OCI-LY3 (cell line): ENCODE measurements around the gene DNAH14.
"Not testable (repeated sequence)": the region's sequence is repeated elsewhere in the genome, so short reads cannot be mapped to it uniquely, and the experiment has no call there.

Source experiments
- EZH2phosphoT487 ChIP-seq: fragments of 200-600 bp; shearing (Covaris generic); IDR thresholded peaks from 2 replicates; pipeline ENCODE4 v1.6.1; 2018; ENCODE audit warnings: antibody characterized with exemption, mixed run types, low read depth
- TF ChIP-seq, protein P1 (sequence below): fragments of 200-600, 300-600 bp; sonication (generic); IDR thresholded peaks from 2 replicates; pipeline ENCODE4 v1.5.1; 2014; ENCODE audit warnings: antibody characterized with exemption, low read length, low read depth

DNA sequence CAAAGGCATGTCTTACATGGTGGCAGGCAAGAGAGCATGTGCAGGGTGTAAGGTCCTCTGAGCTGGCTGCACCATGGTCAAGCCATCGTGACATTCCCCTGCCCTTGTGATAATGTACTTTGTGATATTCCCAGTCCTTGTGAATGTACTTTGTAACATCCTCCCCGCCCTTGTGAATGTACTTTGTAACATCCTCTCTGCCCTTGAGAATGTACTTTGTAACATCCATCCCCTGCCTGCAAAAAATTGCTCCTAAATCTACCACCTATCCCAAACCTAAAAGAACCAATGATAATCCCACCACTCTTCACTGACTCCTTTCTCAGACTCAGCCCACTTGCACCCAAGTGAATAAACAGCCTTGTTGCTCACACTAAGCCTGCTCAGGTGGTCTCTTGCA lies 44.1 kb upstream of the DNAH14 start:
- TF ChIP-seq, protein P1, sequence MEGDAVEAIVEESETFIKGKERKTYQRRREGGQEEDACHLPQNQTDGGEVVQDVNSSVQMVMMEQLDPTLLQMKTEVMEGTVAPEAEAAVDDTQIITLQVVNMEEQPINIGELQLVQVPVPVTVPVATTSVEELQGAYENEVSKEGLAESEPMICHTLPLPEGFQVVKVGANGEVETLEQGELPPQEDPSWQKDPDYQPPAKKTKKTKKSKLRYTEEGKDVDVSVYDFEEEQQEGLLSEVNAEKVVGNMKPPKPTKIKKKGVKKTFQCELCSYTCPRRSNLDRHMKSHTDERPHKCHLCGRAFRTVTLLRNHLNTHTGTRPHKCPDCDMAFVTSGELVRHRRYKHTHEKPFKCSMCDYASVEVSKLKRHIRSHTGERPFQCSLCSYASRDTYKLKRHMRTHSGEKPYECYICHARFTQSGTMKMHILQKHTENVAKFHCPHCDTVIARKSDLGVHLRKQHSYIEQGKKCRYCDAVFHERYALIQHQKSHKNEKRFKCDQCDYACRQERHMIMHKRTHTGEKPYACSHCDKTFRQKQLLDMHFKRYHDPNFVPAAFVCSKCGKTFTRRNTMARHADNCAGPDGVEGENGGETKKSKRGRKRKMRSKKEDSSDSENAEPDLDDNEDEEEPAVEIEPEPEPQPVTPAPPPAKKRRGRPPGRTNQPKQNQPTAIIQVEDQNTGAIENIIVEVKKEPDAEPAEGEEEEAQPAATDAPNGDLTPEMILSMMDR: not testable (repeated sequence)
- TF ChIP-seq EZH2phosphoT487: not testable (repeated sequence)
